ENCODE measurements around the gene RNF213.

GRCh38 chr17:80222376-80223141, 38.1 kb upstream of the RNF213 start:
- TF ChIP-seq, protein P1, sequence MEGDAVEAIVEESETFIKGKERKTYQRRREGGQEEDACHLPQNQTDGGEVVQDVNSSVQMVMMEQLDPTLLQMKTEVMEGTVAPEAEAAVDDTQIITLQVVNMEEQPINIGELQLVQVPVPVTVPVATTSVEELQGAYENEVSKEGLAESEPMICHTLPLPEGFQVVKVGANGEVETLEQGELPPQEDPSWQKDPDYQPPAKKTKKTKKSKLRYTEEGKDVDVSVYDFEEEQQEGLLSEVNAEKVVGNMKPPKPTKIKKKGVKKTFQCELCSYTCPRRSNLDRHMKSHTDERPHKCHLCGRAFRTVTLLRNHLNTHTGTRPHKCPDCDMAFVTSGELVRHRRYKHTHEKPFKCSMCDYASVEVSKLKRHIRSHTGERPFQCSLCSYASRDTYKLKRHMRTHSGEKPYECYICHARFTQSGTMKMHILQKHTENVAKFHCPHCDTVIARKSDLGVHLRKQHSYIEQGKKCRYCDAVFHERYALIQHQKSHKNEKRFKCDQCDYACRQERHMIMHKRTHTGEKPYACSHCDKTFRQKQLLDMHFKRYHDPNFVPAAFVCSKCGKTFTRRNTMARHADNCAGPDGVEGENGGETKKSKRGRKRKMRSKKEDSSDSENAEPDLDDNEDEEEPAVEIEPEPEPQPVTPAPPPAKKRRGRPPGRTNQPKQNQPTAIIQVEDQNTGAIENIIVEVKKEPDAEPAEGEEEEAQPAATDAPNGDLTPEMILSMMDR (IDR thresholded peaks at IDR 0.05; ENCODE audit: low read depth, low read length): no peak
- no peak for TF ChIP-seq POLR2A (IDR thresholded peaks at IDR 0.05; ENCODE audit: extremely low read depth, insufficient read length)
- TF ChIP-seq MYC (IDR thresholded peaks at IDR 0.05; ENCODE audit: low read depth, low read length): no peak

Data from NB4 (cell line).